GM12875 (cell line): ENCODE measurements around the gene CEACAM7.

ENCODE experiments used
- H3K4me3 ChIP-seq: one replicate; pipeline ENCODE4 v1.5.1; 2011; ENCODE audit warnings: low read depth, low read length, control low read depth
- TF ChIP-seq, protein P1 (sequence below): IDR thresholded peaks from 2 replicates; pipeline ENCODE4 v1.5.1; 2011; ENCODE audit warnings: low read depth, mild to moderate bottlenecking, control low read depth, inconsistent platforms, low read length, moderate library complexity, borderline replicate concordance; ENCODE audit not compliant: insufficient read depth

Gene CEACAM7

DNA sequence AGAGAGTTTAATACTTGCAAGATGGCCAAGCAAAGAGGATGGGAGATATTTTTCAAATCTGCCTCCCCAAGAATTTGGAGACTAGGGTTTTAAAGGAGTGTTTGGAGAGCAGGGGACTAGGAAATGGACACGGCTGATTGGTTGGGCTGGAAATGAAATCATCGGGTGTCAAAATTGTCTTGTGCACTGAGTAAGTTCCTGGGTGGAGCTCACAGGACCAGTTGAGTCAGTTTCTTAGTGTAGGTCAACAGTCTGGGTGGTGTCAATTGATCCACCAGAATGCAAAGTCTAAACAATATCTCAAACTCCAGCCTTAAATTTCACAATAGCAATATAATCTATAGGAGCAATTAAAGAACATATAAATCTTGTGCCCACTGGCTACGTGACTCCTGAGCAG, 38.2 kb downstream of the CEACAM7 start:
- TF ChIP-seq, protein P1, sequence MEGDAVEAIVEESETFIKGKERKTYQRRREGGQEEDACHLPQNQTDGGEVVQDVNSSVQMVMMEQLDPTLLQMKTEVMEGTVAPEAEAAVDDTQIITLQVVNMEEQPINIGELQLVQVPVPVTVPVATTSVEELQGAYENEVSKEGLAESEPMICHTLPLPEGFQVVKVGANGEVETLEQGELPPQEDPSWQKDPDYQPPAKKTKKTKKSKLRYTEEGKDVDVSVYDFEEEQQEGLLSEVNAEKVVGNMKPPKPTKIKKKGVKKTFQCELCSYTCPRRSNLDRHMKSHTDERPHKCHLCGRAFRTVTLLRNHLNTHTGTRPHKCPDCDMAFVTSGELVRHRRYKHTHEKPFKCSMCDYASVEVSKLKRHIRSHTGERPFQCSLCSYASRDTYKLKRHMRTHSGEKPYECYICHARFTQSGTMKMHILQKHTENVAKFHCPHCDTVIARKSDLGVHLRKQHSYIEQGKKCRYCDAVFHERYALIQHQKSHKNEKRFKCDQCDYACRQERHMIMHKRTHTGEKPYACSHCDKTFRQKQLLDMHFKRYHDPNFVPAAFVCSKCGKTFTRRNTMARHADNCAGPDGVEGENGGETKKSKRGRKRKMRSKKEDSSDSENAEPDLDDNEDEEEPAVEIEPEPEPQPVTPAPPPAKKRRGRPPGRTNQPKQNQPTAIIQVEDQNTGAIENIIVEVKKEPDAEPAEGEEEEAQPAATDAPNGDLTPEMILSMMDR: no peak

GRCh38 chr19:41646589-41647204, 41.4 kb downstream of the CEACAM7 start:
- H3K4me3 ChIP-seq: no peak overlapping the region
- TF ChIP-seq, protein P1: peak; percentile 47; the same call in 1 of the 2 replicates

More for the DNA sequence above, 38.2 kb downstream of the CEACAM7 start:
- no peak overlapping the region for H3K4me3 ChIP-seq

DNA sequence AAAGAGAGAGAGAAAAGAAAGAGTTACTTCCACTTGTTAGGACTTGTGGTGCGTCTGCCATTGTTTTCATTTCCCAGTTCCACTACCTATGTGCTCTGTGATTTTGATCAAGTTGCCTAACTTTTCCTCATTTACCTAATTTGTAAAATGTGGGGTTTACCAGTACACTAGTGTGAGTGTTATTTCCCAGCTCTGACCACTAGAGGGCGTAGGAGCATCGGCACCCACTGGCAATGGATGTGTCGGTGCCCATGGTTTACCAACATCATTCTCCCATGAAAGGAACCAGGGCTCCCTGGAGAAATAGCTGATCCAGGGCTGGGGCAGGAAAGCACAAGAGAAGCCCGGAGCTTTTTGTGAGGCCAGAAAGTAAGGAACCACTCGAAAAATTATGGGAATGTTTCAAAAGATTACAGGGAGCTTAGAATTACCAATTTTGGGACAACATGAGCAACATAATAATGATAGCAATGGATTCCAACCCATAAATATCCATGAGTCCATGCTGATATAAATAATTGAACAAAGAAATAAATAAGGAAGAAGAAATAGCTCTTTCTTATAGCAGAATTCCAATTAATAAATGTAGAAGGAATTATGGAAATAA, 46.1 kb downstream of the CEACAM7 start:
- H3K4me3 ChIP-seq: no peak overlapping the region
- TF ChIP-seq, protein P1: peak; percentile 84

- TF ChIP-seq, protein P1: no peak
- no peak overlapping the region for H3K4me3 ChIP-seq
Observed at GRCh38 chr19:41638641-41639081, 49.4 kb downstream of the CEACAM7 start.

- TF ChIP-seq, protein P1: no peak
- no peak overlapping the region for H3K4me3 ChIP-seq
Observed at GRCh38 chr19:41637484-41637883, 50.6 kb downstream of the CEACAM7 start.

DNA sequence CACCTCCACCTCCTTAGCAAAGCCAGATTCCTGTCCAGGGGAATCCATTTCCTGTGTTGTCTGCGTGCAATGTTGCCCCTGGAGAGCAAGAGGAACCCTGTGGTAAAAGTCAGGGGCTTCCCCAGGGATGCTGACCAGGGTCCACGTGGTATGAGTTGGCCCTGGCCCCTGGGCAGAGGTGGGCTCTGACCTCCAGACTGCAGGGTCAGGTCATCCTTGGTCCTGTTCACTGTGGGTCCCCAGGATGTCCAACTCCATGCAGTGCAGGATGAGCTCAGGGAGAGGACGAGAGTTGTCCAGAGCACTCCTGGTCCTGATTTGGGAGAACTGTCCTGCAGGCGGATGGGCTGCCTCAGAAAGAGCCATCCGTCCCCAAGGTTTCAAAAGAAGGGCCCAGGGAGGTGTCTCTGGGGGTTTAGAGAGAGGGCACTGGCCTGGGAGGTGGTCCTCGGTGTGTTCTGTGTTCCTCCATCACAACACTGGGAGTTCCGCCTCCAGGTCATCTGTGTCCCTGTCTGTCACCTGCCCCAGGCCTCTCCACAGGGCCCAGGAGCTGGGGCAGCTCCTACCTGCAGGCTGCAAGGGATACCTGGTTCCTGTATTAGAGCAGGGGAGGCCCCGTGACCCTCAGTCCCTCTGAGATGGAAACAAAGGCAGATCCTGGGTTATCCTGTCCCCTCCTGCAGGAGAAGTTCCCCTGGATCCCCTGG, 59.9 kb downstream of the CEACAM7 start:
- TF ChIP-seq, protein P1: no peak
- no peak overlapping the region for H3K4me3 ChIP-seq
